ENCODE results near the gene FBXO15.

Gene FBXO15

GRCh38 chr18:74152857-74153256 lies 5.2 kb upstream of the FBXO15 start:
- DNase-seq: no peak

- DNase-seq: no peak
Measured at GRCh38 chr18:74152270-74152669, 4.6 kb upstream of the FBXO15 start.

GRCh38 chr18:74149878-74150277 lies 2.2 kb upstream of the FBXO15 start:
- no peak for DNase-seq

DNA sequence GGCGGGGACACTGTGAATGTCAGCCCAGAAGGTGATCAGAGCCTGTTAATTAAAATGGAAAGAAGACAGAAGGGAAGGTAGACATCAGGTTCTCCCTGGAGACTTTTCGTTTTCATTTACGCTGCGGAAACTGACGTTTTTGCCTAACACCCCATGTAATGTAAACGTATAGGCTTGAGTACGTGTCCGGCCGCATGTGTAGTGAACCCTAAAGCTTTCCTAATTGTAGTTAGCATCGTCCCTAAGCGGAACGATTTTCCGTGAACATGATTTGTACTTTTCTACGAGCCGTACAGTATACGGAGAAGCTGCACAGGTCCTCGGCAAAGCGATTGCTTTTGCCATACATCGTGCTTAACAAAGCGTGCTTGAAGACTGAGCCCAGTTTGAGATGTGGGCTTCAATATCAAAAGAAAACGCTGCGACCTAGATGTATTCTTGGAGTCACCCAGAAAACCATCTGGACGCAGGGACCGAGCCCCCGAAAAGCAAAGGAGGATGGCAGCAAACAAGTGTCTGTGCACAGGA lies 973 bp upstream of the FBXO15 start:
- DNase-seq: no peak

- DNase-seq: no peak
Measured at GRCh38 chr18:74147491-74147778, 199 bp downstream of the FBXO15 start.

DNA sequence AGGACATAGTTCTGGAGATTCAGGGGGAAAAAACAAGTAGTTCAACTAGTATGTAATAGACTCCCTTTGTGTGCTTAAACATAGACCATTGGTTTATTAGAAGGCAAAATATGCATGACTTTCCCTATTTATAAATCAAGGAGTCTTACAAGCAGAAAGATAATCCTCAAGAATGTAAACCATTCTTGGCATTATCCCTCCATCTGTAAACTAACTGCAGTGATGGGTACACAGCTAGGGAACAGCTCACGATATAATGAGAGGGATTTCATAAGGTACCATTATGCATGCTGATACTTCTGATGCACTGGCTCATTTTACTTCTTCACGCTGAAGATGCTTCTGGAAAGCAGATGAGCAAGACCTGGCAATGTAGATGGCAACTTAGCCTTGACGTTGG lies 878 bp downstream of the FBXO15 start:
- DNase-seq: no peak

GRCh38 chr18:74142252-74142651 lies 5.4 kb downstream of the FBXO15 start:
- DNase-seq: no peak

GRCh38 chr18:74141667-74142066 lies 6.0 kb downstream of the FBXO15 start:
- no peak for DNase-seq

DNA sequence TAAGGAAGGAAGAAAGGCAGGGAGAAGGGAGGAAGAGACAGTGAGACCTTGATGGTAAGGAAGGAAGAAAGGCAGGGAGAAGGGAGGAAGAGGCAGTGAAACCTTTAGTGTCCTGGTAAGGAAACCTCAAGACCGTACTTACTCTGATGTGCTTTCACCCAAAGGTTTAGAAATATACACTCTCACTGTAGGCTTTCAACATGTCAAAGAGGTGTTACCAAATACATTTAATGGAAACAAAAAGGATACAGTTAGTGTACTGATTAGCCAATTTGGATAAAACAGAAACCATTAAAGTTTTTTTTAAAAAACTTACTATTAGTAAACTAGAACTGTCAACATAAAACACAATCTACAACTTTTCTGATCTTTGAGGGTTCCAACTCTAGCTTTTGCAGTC lies 7.1 kb downstream of the FBXO15 start:
- no peak for DNase-seq

- no peak for DNase-seq
Measured at GRCh38 chr18:74139888-74140287, 7.7 kb downstream of the FBXO15 start.

- DNase-seq: no peak
Measured at GRCh38 chr18:74139411-74139810, 8.2 kb downstream of the FBXO15 start.

DNA sequence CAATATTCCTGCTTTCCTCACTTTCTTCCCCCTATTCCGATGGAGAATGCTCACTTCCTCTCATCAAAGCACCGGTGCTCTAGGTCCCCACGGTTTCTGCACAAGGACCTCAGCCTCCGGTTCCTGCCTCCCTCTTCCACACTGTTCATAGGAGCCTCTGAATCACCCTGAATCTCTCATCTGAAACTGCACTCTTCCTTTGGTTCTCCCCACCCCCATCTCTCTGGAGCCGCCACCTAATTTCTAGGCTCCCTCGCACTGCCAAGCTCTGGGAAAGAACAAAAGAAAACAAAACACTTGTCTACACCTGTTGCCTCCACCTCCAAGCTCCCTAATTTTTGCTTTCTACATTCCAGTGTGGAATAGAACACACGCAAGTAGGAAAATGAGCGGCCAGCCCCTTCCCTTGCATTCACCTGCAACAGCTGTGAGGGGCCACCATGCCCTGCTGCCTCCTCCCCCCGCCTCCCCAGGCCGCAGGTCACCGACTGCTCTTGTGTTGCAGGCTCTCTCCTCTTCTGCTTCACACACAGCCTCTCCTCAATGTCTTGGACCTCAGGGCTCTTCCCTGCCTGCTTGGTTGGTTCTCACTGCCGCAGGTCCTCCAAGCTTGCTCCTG lies 9.6 kb downstream of the FBXO15 start:
- DNase-seq: no peak

DNA sequence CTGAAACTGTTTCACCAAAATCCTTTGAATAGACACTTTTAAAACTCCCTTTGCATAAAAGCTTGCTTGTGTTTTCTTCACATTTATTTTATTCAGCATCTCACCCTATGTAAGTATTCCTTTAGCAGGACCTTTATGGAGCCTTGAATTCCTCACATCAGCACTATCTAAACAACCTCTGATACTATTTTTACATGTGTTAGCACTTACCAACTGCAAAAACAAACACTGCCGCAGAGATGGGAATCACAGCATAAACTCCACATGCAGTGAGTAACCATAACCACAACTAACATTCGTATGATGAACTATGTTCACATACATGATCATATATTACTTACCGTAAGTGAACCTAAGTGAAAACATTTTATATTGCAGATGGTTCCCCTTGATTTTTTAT lies 15.4 kb downstream of the FBXO15 start:
- no peak for DNase-seq

GRCh38 chr18:74131124-74131523 lies 16.5 kb downstream of the FBXO15 start:
- DNase-seq: no peak

DNA sequence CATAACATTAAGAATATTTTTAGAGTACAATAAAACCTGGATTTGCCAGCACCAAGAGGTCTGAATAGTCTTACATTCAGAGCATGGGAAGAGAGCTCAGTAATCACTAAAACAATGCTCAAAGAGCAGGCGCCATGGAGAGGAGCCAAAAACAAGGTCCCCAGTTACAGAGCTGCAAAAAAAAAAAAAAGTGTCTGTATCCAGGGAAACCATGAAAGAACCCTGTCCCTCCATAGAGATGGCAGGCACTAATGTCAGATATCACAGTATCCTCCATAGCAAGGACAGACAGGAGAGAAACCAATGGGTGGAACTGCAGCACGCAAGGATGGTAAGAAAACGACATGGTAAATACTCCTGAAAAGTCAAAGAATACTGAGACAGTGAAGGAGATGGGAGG lies 19.5 kb downstream of the FBXO15 start:
- DNase-seq: no peak

- peak; percentile 22 for DNase-seq
Measured at GRCh38 chr18:74126684-74127655, 20.7 kb downstream of the FBXO15 start.

DNA sequence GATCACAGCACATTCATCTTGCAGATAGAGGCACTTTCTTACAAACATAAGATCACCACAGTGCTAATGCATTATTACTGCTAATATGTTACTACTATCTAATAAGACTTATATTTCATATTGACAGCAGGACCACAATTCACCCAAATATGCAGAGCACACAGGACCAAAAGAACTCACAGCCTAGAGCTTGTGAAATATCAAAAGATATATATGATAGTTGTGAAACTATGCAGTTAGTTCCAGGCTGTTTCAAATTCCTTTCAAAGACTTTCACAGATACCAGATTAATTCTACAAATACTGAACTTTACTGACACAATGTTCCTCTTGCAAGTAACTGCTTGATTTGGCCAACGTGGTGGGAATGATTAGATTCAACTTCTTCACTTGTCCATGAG lies 23.0 kb downstream of the FBXO15 start:
- DNase-seq: no peak

DNA sequence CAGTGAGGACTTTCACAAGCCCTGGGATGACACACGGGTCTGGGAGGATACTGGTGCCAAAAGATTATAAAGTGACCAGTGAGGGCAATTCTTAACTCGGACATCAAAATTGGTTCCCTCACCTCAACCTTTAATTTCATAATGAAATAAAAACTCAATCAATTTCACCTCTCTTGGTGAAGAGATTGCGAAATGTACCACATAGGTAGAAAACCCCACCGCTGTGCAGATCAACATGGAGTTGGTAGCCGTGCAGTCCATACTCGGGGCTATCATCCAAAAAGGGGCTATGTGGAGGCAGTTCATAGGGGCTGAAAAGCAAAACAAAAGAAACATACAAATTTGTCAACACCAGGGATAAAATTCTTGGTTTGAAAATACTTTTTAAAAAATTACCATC lies 24.4 kb downstream of the FBXO15 start:
- no peak for DNase-seq

DNA sequence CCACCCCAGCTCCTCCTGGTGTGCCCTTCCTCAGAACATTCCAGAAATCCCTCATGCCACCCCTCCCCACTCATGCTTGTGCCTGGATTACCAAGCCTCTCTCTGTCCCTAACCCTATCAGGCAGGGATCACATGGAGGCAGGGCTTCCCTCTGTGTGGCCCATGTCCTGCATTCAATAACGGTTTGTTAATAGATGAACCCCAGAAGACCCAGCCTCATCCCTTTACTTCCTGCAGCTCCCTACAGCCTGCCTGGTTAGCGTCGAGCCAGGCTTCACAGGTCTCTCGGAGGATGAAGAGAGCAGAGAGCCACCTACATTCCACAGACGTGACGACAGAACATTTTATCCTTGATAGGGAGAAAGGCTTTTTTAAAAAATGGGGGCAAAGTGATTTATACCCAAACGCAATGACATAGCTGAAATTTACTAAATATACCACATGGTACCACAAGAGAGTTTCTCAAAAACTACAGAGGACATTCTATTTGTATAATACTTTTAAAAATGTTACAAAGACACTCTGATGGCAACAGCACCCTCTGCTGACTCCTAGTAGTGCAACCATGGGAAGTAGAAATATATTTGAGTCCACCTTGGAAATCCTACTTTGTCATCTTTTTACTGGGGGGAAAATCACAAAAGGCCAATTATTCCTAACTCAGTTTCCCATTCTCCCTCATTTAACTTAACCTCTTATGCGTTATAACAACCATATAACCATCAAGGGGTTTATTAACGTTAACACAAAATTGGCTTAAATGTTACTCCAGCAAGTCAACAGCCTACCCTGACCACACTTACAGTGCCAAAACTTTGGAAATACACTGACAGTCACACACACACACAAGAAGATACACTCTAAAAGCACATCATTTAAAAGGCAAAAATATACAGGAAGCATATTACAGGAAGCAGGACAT lies 30.7 kb downstream of the FBXO15 start:
- no peak for DNase-seq

DNA sequence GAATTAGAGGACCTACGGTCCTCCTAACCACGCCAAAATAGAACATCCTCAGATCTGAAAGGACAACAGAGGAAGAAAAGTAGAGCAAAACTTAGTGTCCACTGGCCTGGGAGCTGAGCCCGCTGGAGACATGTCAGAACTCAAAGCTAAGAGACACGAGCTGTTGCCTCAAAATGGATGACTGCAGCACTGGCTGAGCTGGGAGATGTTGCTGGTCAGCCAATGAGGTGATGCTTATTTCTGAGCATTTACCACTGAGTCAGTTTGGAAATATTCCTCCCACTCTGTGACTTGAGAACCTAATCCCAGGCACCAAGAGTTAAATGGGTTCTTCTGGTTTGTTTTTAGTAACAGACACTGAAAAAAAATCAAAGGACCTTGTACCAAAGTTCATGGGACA lies 32.6 kb downstream of the FBXO15 start:
- DNase-seq: no peak

GRCh38 chr18:74114116-74114515 lies 33.5 kb downstream of the FBXO15 start:
- no peak for DNase-seq

- no peak for DNase-seq
Measured at GRCh38 chr18:74113711-74114110, 33.9 kb downstream of the FBXO15 start.

GRCh38 chr18:74110976-74111375 lies 36.7 kb downstream of the FBXO15 start:
- no peak for DNase-seq
